K562 (cell line): ENCODE data around the gene CMTM5. TPM values are rescaled to one million over a fixed set of nuclear protein-coding genes. Genes with fewer than 3 reads are reported as not detected.
"Not testable (repeated sequence)": the region's sequence is repeated elsewhere in the genome, so short reads cannot be mapped to it uniquely, and the experiment has no call there.

Experiments
- ATAC-seq: fragments of 200-7000 bp; cut with Tn5 transposase; 3 replicates; pipeline ENCODE4 v1.9.1; 2020; ENCODE audit warnings: moderate library complexity
- BruUV-seq: library from RNA; stranded (reverse); fragments of 400-500 nt; replicated peaks from 2 replicates; lab custom pipeline; 2021; lab: Mats Ljungman, UMichigan
- CTCF ChIA-PET: fragments of 300-600 bp; formaldehyde crosslinking; extraction: SDS; loops from one replicate; lab custom pipeline; 2021; ENCODE audit warnings: low intra/inter-chr PET ratio; lab: Yijun Ruan, JAX
- POLR2A ChIA-PET: fragments of 300-600, 350-650 bp; sonication (Branson Sonifier 250); formaldehyde crosslinking; extraction: SDS; loops from one replicate; lab custom pipeline; 2021; ENCODE audit warnings: antibody characterized with exemption, inconsistent platforms; lab: Yijun Ruan, JAX
- DNase-seq, 4 experiments: peaks; one replicate each; pipeline versions ENCODE4 v3.0.0 to v3.0.0-alpha.2; 2011 to 2018; ENCODE audit warnings: low spot score in 3 of 4, mixed read lengths in 3 of 4; ENCODE audit errors: extremely low read depth in 1 of 4
- FAIRE-seq: peaks from 2 replicates; lab custom pipeline; 2011; peaks lifted over from hg19 to GRCh38; lab: Jason Lieb, UNC
- H2AFZ ChIP-seq: 2 replicates; pipeline ENCODE4 v1.6.0; 2011; ENCODE audit warnings: low read depth, low read length, control low read depth, inconsistent platforms
- H3K27ac ChIP-seq: fragments of 200-600 bp; 3 replicates; pipeline ENCODE4 v1.8.0; 2011; ENCODE audit warnings: low read depth, mild to moderate bottlenecking, control low read depth, inconsistent platforms, low read length, moderate library complexity, mixed read lengths; ENCODE audit errors: extremely low read depth
- H3K27me3 ChIP-seq, 2 experiments: fragments of 300-600 bp in 1 of 2; 2 replicates in 1 of 2; 3 replicates in 1 of 2; pipeline versions ENCODE4 v1.6.0 to v1.8.0; 2011; ENCODE audit warnings: inconsistent platforms in 2 of 2, low read length in 2 of 2, mild to moderate bottlenecking in 1 of 2, mixed read lengths in 1 of 2, moderate library complexity in 1 of 2; ENCODE audit not compliant: control insufficient read depth in 2 of 2, insufficient read depth in 2 of 2
- H3K36me3 ChIP-seq: fragments of 300-600 bp; 3 replicates; pipeline ENCODE4 v1.8.0; 2011; ENCODE audit warnings: mild to moderate bottlenecking, low read length, inconsistent platforms; ENCODE audit not compliant: control insufficient read depth, insufficient read depth
- H3K4me1 ChIP-seq, 2 experiments: fragments of 200-600 bp in 1 of 2; replicated peaks in 1 of 2; 2 replicates in 1 of 2; 3 replicates in 1 of 2; pipeline versions ENCODE4 v1.5.1 to v1.8.0; 2011; ENCODE audit warnings: inconsistent platforms in 2 of 2, low read length in 2 of 2, mild to moderate bottlenecking in 1 of 2, mixed read lengths in 1 of 2, moderate library complexity in 1 of 2; ENCODE audit not compliant: control insufficient read depth in 2 of 2, insufficient read depth in 2 of 2
- H3K4me2 ChIP-seq: 2 replicates; pipeline ENCODE4 v1.6.1; 2011; ENCODE audit warnings: low read length, control low read depth, inconsistent platforms, mixed read lengths; ENCODE audit not compliant: insufficient read depth
- H3K4me3 ChIP-seq: fragments of 200-600 bp; sonication (generic), shearing (Covaris generic); 2 replicates; pipeline ENCODE4 v1.5.1; 2016; ENCODE audit warnings: control low read depth, inconsistent platforms
- H3K79me2 ChIP-seq: fragments of 200-600 bp; 3 replicates; pipeline ENCODE4 v1.8.0; 2011; ENCODE audit warnings: low read length, inconsistent platforms; ENCODE audit not compliant: control insufficient read depth, insufficient read depth
- H3K9ac ChIP-seq, 2 experiments: 2 replicates each; pipeline versions ENCODE4 v1.6.0 to v1.6.1; 2011; ENCODE audit warnings: low read depth in 2 of 2, low read length in 2 of 2, control low read depth in 1 of 2, inconsistent platforms in 1 of 2, mild to moderate bottlenecking in 1 of 2, mixed read lengths in 1 of 2; ENCODE audit not compliant: insufficient read depth in 1 of 2
- H3K9me1 ChIP-seq: one replicate; pipeline ENCODE4 v1.6.0; 2011; ENCODE audit warnings: inconsistent platforms, mild to moderate bottlenecking, low read length, moderate library complexity; ENCODE audit not compliant: control insufficient read depth, insufficient read depth
- H3K9me3 ChIP-seq: replicated peaks from 2 replicates; pipeline ENCODE4 v1.5.1; 2011; ENCODE audit warnings: low read depth, low read length, inconsistent platforms; ENCODE audit not compliant: control insufficient read depth, insufficient read depth
- H4K20me1 ChIP-seq: replicated peaks from 2 replicates; pipeline ENCODE4 v1.6.1; 2011; ENCODE audit warnings: low read length, inconsistent platforms, mixed read lengths; ENCODE audit not compliant: control insufficient read depth, insufficient read depth
- FOXJ2 ChIP-seq: fragments of 200-800 bp; sonication (Bioruptor generic); IDR thresholded peaks from 2 replicates; pipeline ENCODE4 v1.6.1; 2016; ENCODE audit warnings: missing genetic modification characterization, missing compliant biosample characterization
- FOXP1 ChIP-seq: sonication (generic); formaldehyde crosslinking; IDR thresholded peaks from 2 replicates; pipeline ENCODE4 v1.8.0; 2022; ENCODE audit warnings: mild to moderate bottlenecking, missing genetic modification reagents
- L3MBTL2 ChIP-seq: fragments of 450-650 bp; IDR thresholded peaks from 2 replicates; pipeline ENCODE4 v1.6.1; 2016; ENCODE audit warnings: mild to moderate bottlenecking, moderate library complexity
- MYBL2 ChIP-seq, 2 experiments: fragments of 450-650 bp in 1 of 2; sonication (generic) in 1 of 2; formaldehyde crosslinking in 1 of 2; IDR thresholded peaks; 2 replicates each; pipeline versions ENCODE4 v1.6.1 to v1.8.1; 2017 to 2022; ENCODE audit warnings: borderline replicate concordance in 1 of 2, inconsistent platforms in 1 of 2, low read depth in 1 of 2, mild to moderate bottlenecking in 1 of 2, missing genetic modification reagents in 1 of 2, moderate library complexity in 1 of 2
- OTX1 ChIP-seq: fragments of 450-650 bp; formaldehyde crosslinking; IDR thresholded peaks from 2 replicates; pipeline ENCODE4 v1.4.0; 2022; ENCODE audit warnings: mild to moderate bottlenecking
- RFX1 ChIP-seq: fragments of 450-650 bp; IDR thresholded peaks from 2 replicates; pipeline ENCODE4 v1.6.1; 2016; ENCODE audit warnings: mild to moderate bottlenecking, moderate library complexity
- SRSF9 ChIP-seq: fragments of 200-400 bp; formaldehyde crosslinking; IDR thresholded peaks from 2 replicates; pipeline ENCODE4 v1.6.1; 2017; ENCODE audit warnings: low read depth, low read length, borderline replicate concordance
- XRCC4 ChIP-seq: IDR thresholded peaks from one replicate; pipeline ENCODE4 v1.6.1; 2011; ENCODE audit not compliant: insufficient read depth, insufficient read length; ENCODE audit errors: extremely low read depth
- WGBS: fragments of 100-300 bp; shearing (Covaris generic); methylation state at CpG from one replicate; pipeline ENCODE4 v1.1.6; 2016; ENCODE audit warnings: low coverage, mixed read lengths; ENCODE audit not compliant: insufficient coverage; ENCODE audit errors: missing lambda C conversion rate; 5-methylcytosine and 5-hydroxymethylcytosine counted together
- in situ Hi-C: fragments of 300-500 bp; cut with MboI; formaldehyde crosslinking; loops from 4 replicates; pipeline ENCODE4 v1.15.0; 2018; ENCODE audit warnings: inconsistent platforms, mixed read lengths
- intact Hi-C: fragments of 100-400 bp; cut with micrococcal nuclease; formaldehyde crosslinking; loops from 2 replicates; pipeline ENCODE4 v1.14.2; 2022
- polyA plus RNA-seq, 8 experiments: library from polyadenylated mRNA; depleted of rRNA in 4 of 8; stranded (reverse) in 5 of 8; unstranded in 3 of 8; fragments of >200 nt; fragmentation: Nextera tagmentation in 2 of 8; fragmentation: Illumina TruSeq in 1 of 8; extraction: Ambion mirVana in 2 of 8; extraction: Trizol in 1 of 8; gene quantifications; 2 replicates each; pipeline versions ENCODE4 v1.2.1 to v1.2.3, GENCODE V29; 2011 to 2014; ENCODE audit warnings: inconsistent platforms in 1 of 8, missing spikeins in 1 of 8
- total RNA-seq, 7 experiments: library from RNA; depleted of rRNA in 6 of 7; stranded (reverse); fragments of >200 nt in 6 of 7; fragmentation: Illumina TruSeq in 2 of 7; extraction: Trizol in 2 of 7; gene quantifications; 2 replicates each; pipeline versions ENCODE4 v1.2.1 to v1.2.3, GENCODE V29; 2011 to 2021; ENCODE audit warnings: low replicate concordance in 1 of 7

CMTM5 gene
- total and polyA plus RNA-seq, 9 of the 15 experiments (the other 6 are each of a cell fraction or from before 2014, with no cell fraction given), result 0.21 TPM; not detected in 8

DNA sequence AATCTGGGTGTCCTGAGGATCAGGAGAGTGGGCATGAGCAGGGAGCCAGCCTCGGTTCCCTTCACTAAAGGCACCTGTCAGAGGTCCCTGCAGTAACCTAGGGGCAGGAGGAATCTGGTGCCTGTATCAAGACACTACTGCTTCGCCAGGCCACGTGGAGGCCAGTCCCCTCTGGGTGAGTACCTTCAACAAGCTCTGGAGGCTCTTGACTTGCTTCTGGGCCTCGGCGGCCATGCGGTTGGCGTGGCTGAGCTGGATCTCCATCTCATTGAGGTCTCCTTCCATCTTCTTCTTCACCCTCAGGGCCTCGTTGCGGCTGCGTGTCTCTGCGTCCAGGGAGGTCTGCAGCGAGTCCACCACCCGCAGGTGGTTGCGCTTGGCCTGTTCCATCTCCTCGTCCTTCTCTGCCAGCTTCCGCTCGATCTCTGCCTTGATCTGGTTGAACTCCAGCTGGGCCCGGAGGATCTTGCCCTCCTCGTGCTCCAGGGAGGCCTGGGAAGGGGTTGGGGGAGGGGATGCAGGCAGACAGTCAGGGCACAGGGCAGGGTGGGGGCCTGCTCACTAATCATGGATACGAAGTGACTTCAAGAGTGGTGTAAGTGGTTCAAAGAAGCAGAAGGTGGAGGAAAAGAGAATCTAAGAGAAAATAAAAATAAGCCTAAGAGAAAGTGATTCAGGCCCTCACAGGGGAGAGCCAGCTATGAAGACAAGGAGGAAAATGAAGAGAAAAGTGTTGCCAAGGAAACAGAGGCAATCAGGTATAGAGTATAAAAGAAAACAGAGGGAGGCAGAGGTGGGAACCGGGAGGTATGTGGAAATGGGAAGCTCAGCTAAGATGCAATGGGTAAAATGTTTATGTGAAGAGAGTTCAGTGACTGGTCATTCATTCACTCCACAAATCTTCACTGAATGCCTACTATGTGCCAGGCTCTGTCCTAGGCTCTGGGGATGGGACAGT is 39.3 kb downstream of the CMTM5 start (continued):
- no peak for TF ChIP-seq MYBL2 (IDR thresholded peaks at IDR 0.05; ENCODE audit: low read depth)
- TF ChIP-seq MYBL2 (CRISPR knock-in tag; IDR thresholded peaks at IDR 0.05; ENCODE audit: borderline replicate concordance), result no peak
- TF ChIP-seq RFX1, result peak; percentile 21; the same call in 1 of the 2 replicates
- no peak for TF ChIP-seq FOXJ2 (tag)

DNA sequence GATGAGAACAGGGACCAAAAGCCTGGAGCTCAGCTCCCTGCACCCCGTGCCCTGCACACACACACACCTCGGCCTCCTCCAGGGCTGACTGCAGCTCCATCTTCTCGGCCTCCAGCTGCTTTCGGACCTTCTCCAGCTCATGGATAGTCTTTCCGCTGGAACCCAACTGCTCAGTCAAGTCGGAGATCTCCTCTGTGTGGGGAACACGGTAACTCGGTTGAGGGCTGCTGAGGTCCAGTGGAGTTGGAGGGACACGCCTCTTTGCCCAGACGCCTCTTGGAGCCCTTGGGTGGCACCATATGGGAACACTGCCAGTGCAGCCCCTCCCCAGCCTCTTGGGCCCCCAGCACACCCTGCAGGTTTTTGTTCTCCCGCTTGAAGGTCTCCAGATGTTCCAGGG is 40.0 kb downstream of the CMTM5 start:
- Histone ChIP-seq H3K27ac (no peak overlapping the region), H4K20me1 (no peaks in the 10 kb centered on the region), H3K79me2 (no peaks in the 10 kb centered on the region), H3K9me1 (no peaks in the 10 kb centered on the region), H3K4me1 (no peaks in the 10 kb centered on the region; a peak in 1 of 5 replicates), H3K4me3 (no peak overlapping the region), H3K27me3 (peaks cover 21 to 79% of the 10 kb centered on the region in 2 experiments; a peak in 4 of 5 replicates), H3K9me3 (no peaks in the 10 kb centered on the region), H2AFZ (no peak overlapping the region), H3K9ac (no peak overlapping the region), H3K36me3 (no peaks in the 10 kb centered on the region), H3K4me2 (no peak overlapping the region)
- ChIA-PET CTCF (no interaction called here), POLR2A (no interaction called here)
- WGBS, result 4% methylated on average over 10 of the region's 11 CpGs
- TF ChIP-seq L3MBTL2 (no peak), OTX1 (CRISPR knock-in tag) (no peak), SRSF9 (no peak), FOXP1 (CRISPR knock-in tag) (no peak), XRCC4 (no peak)
- intact Hi-C loops (no loop called here), in situ Hi-C loops (no loop called here)
- ATAC-seq (no peak), DNase-seq (no peak), FAIRE-seq (no peak)
- BruUV-seq, result no TSS peak

DNA sequence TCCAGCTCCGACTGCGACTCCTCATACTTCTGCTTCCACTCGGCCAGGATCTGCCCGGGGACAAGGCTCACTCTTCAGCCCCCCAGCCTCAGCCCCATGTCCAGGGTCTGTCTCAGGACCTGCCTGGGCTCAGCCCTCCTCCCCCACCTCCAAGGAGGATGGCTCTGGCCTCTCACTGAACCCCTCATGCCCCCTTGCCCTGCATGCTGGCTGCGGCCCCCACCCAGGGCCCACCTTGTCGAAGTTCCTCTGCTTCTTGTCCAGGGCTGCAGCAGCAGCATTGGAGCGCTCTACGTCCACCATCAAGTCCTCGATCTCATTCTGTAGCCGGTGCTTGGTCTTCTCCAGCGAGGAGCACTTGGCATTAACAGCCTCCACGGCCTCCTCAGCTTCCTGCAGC is 40.4 kb downstream of the CMTM5 start:
- H3K4me1 ChIP-seq, intact Hi-C loops, ATAC-seq, H3K9me1 ChIP-seq, H3K27ac ChIP-seq, DNase-seq, H3K79me2 ChIP-seq, H3K9me3 ChIP-seq, H2AFZ ChIP-seq, in situ Hi-C loops, H3K4me3 ChIP-seq, BruUV-seq, H3K4me2 ChIP-seq, FAIRE-seq, H3K9ac ChIP-seq, H3K36me3 ChIP-seq, CTCF ChIA-PET, H4K20me1 ChIP-seq, POLR2A ChIA-PET: not testable (repeated sequence)
- H3K27me3 ChIP-seq, result peaks cover 21 to 74% of the 10 kb centered on the region in 2 experiments; a peak in 4 of 5 replicates
- under 1% methylated on average over 12 of the region's 12 CpGs for WGBS
